HL-60/S4 (cell line): Measurements from ENCODE around the gene NXPH4.

Experiments used
- in situ Hi-C: fragments of 300-500 bp; cut with MboI; formaldehyde crosslinking; loops from 2 replicates; pipeline ENCODE4 v1.14.3; 2022; ENCODE audit warnings: low sequenced_read_pairs

The NXPH4 gene

GRCh38 chr12:57262126-57262822 lies 45.7 kb downstream of the NXPH4 start:
- in situ Hi-C loops = loop anchor here (10.0 kb wide), 1 partner anchor 193 kb away; the partner anchor contains the start of genes GLI1 and INHBE

DNA sequence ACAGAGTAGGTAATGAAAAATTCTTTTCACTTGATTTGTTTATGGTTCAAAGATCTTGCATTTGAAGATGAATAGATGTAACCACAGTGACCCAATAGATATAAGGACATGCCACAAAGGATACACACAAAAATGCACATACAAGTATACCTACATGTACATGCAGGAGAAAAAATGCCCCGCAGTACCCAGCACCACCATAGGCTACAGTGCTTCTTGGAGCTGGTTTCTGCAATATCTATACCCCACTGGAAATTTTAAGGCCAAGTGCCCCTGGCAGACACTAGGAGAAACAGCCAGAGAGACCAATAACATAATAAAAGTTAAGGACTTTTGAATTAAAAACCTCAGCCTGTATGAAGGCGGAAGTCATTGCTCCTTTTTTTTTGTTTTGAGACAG lies 46.5 kb downstream of the NXPH4 start:
- in situ Hi-C loops = loop anchor here (10.0 kb wide), 1 partner anchor 192 kb away; the partner anchor contains the start of genes GLI1 and INHBE

DNA sequence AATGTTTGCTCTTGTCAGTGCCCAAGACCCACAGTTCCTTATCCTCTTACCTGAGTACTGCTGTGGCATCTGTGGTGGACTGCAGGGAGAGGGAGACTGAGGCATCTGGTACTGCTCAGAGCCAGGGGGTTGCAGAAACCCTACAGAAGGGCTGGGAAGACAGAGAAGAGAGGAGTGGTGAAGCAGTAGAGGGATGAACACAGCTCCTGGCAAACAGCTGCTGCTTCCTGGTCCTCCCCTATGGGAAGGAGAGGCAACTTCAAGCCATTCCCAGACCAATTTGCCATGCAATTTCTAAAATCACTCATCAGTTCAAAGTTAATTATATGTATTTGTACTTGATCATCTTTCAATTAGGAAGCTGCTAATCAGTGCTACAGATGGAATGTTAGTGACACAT lies 50.1 kb downstream of the NXPH4 start:
- in situ Hi-C loops = loop anchor here (10.0 kb wide), 1 partner anchor 188 kb away; the partner anchor contains the start of genes GLI1 and INHBE

- in situ Hi-C loops = loop anchor here (10.0 kb wide), 1 partner anchor 187 kb away; the partner anchor contains the start of genes GLI1 and INHBE
These were observed 51.7 kb downstream of the NXPH4 start for GRCh38 chr12:57268264-57268663.

DNA sequence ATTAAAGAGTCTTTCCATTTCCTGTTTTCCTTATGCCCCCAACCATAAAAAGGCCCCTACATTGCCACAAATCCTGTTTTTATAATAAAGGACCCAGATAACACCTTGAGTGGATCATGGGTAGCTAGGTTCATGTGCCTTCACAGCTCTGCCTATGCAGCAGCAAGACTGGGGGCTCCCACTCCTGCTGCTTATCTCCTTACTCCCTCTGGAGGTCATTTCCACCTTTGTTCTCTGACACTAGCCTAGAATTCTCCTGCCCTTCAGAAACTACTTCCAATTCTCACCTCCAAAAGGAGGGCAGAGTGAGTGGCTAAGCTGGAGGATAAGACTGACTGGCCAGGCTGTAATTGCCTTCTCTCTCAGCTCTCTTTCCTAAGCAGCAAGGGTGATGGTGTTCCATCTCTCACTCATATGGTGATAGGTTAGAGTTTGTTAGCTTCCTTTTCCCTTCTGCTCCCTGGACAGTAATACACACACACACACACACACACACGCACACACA lies 54.4 kb downstream of the NXPH4 start:
- in situ Hi-C loops = no loop called here

DNA sequence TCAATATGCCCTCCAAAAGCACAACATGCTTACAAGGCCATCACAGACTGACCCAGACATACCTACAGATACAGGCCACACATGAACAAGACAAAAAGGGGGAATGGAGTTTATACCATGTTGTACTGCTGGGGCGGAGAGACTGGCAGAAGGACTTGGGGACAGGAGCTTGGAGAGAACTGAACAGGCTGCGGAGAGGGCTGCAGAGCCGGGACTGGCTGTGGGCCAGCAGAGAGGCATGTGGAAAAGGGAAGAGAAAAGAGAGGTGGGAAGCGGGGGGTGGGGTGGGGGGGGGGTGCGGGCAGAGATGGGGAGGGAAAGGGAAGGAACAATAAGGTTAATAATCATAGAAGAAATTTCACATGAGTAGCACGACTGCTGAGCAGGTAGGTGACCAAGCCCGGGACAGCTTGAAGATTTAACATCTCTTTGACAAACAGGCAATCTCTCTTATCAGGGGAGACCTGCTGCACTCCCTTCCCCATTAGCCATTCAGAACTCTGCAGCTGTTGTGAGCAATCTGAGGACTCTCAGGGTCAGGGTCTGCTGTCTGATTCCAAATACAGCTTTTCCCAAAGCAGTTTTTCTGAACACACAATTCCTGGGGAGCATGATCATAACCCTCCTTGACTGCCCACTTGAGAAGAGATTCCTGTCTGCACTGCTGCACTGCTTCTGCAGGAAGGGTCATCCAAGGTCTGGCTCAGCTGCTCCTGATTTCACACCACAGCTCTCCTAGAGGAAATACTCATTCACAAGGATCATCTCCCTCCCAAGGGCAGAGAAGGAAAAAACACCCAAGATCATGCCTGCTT lies 56.0 kb downstream of the NXPH4 start:
- in situ Hi-C loops = no loop called here

- in situ Hi-C loops = no loop called here
These were observed 56.9 kb downstream of the NXPH4 start for GRCh38 chr12:57273516-57273915.
